Measurements from ENCODE around the gene TRIM63. TPM values are rescaled to one million over a fixed set of nuclear protein-coding genes. Genes with fewer than 3 reads are reported as not detected.

Gene TRIM63
- total and polyA plus RNA-seq, 9 of the 15 experiments (the other 6 are each of a cell fraction or from before 2014, with no cell fraction given) = 0.08 to 0.57 (median 0.36) TPM

DNA sequence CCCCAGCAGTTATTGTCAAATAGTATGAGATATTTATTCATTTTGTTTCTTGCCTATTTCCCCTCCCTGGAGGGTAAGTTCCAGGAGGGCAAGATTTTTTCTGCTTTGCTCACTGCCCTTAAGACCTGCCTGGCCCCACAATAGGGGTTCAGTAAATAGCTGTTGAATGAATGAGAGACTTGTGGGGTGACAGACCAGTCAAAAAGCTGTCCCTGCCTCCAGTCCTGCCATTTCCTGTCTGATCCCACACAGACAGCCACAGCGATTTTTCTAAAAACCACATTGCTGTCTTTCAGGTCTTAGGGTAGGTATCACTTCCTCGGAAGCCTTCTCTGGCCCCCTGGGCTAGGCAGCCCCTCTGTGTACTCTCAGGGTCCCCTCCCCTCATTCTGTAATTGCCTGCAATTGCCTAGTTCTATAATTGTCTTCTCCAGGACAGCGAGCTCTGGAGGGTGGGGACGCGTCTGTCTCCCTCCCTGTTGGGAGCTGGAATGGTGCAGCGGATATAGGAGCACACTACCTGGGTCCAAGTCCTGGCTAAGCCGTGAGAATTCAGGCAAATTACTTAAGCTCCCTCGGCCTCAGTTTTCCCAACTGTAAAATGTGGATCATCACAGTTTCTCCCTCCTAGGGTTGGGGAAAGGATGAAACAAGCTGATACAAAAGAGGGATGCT, 47.7 kb downstream of the TRIM63 start:
- in situ Hi-C loops (cut with MboI) = no loop called here
- POLR2A ChIA-PET = interaction anchor here (0.6 to 1.2 kb wide), 7 partner anchors 10 to 165 kb away, joined by 3 to 6 read pairs (median 4); no protein-coding TSS in a partner anchor
- TF ChIP-seq, protein P1, sequence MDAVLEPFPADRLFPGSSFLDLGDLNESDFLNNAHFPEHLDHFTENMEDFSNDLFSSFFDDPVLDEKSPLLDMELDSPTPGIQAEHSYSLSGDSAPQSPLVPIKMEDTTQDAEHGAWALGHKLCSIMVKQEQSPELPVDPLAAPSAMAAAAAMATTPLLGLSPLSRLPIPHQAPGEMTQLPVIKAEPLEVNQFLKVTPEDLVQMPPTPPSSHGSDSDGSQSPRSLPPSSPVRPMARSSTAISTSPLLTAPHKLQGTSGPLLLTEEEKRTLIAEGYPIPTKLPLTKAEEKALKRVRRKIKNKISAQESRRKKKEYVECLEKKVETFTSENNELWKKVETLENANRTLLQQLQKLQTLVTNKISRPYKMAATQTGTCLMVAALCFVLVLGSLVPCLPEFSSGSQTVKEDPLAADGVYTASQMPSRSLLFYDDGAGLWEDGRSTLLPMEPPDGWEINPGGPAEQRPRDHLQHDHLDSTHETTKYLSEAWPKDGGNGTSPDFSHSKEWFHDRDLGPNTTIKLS (IDR thresholded peaks at IDR 0.05; ENCODE audit: borderline replicate concordance, low read depth) = no peak
- TF ChIP-seq RBBP5 (IDR thresholded peaks at IDR 0.05; ENCODE audit: borderline replicate concordance, insufficient read depth, low read length, poor library complexity, severe bottlenecking) (no peak), SIN3B (IDR thresholded peaks at IDR 0.05; ENCODE audit: low read depth) (no peak), CBX8 (IDR thresholded peaks at IDR 0.05; ENCODE audit: borderline replicate concordance, extremely low read depth, low read depth, low read length, poor library complexity, severe bottlenecking) (no peak), SMARCA4 (IDR thresholded peaks at IDR 0.05) (no peak), STAT5B (CRISPR knock-in tag; IDR thresholded peaks at IDR 0.05) (no peak), HMGXB4 (CRISPR knock-in tag; IDR thresholded peaks at IDR 0.05) (no peak), NBN (IDR thresholded peaks at IDR 0.05; ENCODE audit: low read depth) (no peak), SAP30 (IDR thresholded peaks at IDR 0.05; ENCODE audit: borderline replicate concordance, insufficient read depth, low read depth, low read length, poor library complexity, severe bottlenecking) (no peak), ZNF76 (CRISPR knock-in tag; IDR thresholded peaks at IDR 0.05; ENCODE audit: borderline replicate concordance) (no peak), HLTF (IDR thresholded peaks at IDR 0.05) (no peak), ZNF655 (CRISPR knock-in tag; IDR thresholded peaks at IDR 0.05) (no peak), ZNF696 (CRISPR knock-in tag; conservative IDR thresholded peaks at IDR 0.05) (no peak)
- Histone ChIP-seq H4K20me1 (replicated peaks; ENCODE audit: control insufficient read depth, insufficient read depth, low read length) (no peaks in the 10 kb centered on the region), H3K4me1 (replicated peaks in 1 of 2; ENCODE audit: control insufficient read depth in 2 of 2, insufficient read depth in 2 of 2, low read length in 2 of 2) (peaks cover 15 to 34% of the 10 kb centered on the region in 2 experiments), H3K9ac (ENCODE audit: insufficient read depth in 1 of 2, low read depth in 2 of 2, low read length in 2 of 2) (no peak overlapping the region), H2AFZ (ENCODE audit: low read depth, low read length) (peak overlapping the region; percentile 6; the same call in 1 of the 2 replicates), H3K4me2 (ENCODE audit: insufficient read depth, low read length) (no peak overlapping the region), H3K79me2 (ENCODE audit: control insufficient read depth, insufficient read depth, low read length) (no peaks in the 10 kb centered on the region), H3K36me3 (ENCODE audit: control insufficient read depth, insufficient read depth, low read length) (no peaks in the 10 kb centered on the region), H3K9me3 (replicated peaks; ENCODE audit: control insufficient read depth, insufficient read depth, low read depth, low read length) (no peaks in the 10 kb centered on the region), H3K27me3 (ENCODE audit: control insufficient read depth in 2 of 2, insufficient read depth in 2 of 2, low read length in 2 of 2) (no peaks in the 10 kb centered on the region), H3K4me3 (no peak overlapping the region), H3K27ac (ENCODE audit: extremely low read depth, low read depth, low read length) (no peak overlapping the region), H3K9me1 (ENCODE audit: control insufficient read depth, insufficient read depth, low read length) (no peaks in the 10 kb centered on the region)
- no peak for ATAC-seq
- no peak for DNase-seq (ENCODE audit: extremely low read depth in 1 of 4, low spot score in 3 of 4)
- BruUV-seq (replicated peaks) = no TSS peak
- 44% methylated on average over 8 of the region's 8 CpGs for WGBS (ENCODE audit: insufficient coverage, low coverage, missing lambda C conversion rate)
- CTCF ChIA-PET (ENCODE audit: low intra/inter-chr PET ratio) = no interaction called here
- FAIRE-seq = no peak
- intact Hi-C loops (cut with micrococcal nuclease) = no loop called here
